SHP77 (cell line): Measurements from ENCODE around the gene SRD5A3.
"Not testable (repeated sequence)": the region's sequence is repeated elsewhere in the genome, so short reads cannot be mapped to it uniquely, and the experiment has no call there.

Experiments used
- DNase-seq, 2 experiments: peaks; one replicate each; lab custom pipeline; 2025; lab: John Stamatoyannopoulos, UW

SRD5A3 gene

DNA sequence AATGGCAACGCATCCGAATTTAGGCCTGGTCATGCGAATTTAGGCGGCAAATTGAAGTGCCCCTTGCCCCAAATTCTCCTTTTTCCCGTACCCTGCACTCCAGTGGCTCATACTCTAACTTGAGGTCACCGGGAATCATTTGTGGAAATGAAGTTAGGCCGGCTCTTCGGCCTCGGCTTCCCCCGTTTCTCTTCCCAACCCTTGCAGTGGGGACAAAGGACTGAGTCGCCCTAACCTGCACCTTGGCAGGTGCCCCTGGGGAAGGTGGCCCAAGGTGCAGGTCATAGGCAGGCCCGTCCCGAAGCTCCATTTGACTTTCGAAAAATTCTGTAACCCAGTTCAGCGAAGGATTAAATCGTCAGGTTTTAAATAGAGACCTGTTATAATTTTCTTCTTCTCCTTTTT, 811 bp downstream of the SRD5A3 start:
- peak in 1 of 2 experiments; percentile 25 for DNase-seq

DNA sequence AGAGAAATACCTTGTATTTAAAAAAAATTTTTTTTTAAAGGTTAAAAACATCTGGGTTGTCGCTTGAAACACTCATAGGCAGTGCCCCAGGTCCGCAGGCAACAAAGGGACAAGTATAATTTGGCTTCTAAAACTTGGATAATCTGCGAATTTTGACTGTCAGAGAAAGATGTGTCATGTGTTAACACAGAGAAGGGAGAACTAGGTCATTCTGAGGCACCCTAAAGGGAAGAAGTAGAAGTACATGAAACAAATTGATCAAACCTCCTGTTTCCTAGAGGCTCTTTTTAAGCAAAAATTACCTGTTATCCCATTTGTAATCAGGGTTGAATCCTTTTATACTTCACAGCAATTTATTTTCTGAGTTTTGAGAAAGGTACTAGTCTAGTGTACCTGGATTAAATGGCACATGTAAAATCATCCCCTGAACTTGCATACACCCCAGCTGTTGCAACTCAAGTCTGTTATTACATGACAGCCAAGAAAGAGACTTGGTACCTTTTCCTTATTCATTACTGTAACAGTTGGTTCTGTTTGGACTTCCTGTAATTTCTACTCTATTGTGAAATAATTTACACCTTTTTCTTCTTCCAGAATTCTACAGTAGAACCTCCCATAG, 1.7 kb downstream of the SRD5A3 start:
- no peak for DNase-seq

DNA sequence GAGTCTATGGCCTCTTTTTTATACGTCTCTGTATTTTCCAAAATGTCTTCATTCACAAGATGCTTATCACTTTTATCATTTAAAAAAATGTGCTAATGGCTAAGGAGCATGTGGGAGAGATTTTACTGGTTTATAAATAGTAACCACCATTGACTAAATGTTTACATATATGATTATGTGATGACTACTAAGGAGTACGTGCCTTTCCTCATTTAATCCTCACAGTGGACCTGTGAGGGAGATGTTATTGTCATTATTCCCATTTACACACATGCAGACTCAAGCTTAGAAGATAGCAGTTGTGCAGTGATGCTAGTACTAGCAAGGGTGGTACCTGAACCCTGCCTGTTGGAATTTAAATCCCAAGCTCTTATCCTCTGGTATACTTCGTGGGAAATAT, 2.4 kb downstream of the SRD5A3 start:
- DNase-seq = no peak

DNA sequence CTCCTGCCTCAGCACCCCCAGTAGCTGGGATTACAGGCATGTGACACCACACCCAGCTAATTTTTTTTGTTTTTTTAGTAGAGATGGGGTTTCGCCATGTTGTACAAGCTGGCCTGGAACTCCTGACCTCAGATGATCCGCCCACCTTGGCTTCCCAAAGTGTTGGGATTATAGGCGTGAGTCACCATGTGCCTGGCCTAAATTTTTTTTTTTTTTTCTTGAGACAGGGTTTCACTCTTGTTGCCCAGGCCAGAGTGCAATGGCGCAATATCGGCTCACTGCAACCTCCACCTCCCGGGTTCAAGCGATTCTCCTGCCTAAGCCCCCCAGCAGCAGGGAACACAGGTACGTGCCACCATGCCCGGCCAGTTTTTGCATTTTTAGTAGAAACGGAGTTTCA, 4.8 kb downstream of the SRD5A3 start:
- not testable (repeated sequence) for DNase-seq

DNA sequence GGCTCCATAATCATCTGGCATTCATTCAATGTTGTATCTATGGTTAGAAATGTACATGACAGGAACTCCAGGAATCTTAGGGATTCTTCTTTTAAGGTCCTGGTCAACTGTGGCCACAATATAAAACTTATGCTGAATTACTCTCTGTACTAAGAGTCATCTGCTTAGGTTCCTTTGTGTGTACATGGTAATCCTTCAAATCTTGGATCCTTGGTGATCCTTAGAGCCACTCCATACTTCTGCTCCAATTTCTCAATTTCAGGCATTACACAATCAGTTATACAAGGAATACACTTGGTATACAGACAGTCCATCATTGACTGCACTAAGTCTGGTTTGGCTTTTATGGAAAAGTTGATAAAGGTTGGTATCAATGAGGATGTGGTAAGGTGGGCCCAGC, 5.8 kb downstream of the SRD5A3 start:
- no peak for DNase-seq

DNA sequence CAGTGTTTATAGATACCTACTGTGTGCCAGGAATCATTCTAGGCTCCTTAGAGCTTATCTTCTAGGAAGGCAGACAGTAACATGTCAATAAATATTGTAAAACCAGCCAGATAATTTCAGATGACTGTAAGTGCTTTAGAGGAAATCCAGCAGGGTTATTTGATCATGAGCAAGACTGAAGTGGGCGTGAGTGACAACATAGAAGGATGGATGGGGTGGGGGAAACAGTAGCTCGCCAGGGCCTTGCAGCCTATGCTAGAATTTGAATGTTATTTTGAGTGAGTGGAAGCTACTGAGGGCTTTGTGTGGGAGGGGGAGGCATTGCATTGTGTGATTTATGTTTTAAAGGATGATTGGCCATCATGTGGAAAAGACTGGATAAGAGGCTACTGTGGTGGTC, 6.7 kb downstream of the SRD5A3 start:
- no peak for DNase-seq

DNA sequence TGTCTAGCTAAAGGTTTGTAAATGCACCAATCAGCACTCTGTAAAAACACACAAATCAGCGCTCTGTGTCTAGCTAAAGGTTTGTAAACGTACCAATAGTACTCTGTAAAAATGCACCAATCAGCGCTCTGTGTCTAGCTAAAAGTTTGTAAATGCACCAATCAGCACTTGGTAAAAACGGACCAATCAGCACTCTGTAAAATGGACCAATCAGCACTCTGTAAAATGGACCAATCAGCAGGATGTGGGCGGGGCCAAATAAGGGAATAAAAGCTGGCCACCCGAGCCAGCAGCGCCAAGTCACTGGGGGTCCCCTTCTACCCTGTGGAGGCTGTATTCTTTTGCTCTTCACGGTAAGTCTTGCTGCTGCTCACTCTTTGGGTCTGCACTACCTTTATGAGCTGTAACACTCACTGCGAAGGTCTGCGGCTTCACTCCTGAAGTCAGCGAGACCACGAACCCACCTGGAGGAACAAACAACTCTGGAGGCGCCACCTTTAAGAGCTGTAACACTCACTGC, 7.2 kb downstream of the SRD5A3 start:
- DNase-seq = not testable (repeated sequence)

DNA sequence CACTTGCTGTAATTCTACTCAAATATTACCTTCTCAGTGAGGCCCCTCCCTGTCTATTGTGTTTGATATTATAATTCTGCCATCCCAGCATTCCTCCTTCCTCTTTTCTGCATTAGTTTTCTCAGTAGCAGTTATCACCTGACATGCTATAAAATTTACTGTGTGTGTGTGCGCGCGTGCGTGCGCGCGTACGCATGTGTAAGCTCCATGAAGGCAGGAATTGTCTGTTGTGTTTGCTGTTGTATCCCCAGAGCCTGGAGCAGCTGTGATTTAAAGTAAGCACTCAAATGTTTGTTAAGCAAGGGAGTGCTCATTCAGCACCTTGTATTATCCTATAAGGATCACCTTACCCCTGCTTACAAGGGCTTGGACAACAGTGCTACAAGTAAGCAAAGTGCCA, 8.6 kb downstream of the SRD5A3 start:
- no peak for DNase-seq

DNA sequence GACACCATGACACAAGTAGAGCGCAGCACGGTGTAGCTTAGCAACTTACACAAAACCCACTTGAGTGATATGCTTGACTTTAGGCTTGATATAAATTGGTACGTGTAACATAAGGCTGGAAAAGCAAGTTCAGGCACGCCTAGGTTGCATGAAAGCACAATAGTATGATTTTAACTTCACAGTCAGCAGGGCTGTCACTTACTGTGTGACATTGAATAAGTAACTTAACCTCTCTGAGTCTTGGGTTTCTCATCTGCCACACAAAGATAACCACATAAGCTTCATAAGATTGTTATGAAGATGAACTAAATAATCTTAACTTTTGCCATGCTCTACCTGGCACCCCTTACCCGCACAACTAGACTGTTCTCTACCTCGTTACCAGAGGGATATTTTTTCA, 9.5 kb downstream of the SRD5A3 start:
- no peak for DNase-seq

DNA sequence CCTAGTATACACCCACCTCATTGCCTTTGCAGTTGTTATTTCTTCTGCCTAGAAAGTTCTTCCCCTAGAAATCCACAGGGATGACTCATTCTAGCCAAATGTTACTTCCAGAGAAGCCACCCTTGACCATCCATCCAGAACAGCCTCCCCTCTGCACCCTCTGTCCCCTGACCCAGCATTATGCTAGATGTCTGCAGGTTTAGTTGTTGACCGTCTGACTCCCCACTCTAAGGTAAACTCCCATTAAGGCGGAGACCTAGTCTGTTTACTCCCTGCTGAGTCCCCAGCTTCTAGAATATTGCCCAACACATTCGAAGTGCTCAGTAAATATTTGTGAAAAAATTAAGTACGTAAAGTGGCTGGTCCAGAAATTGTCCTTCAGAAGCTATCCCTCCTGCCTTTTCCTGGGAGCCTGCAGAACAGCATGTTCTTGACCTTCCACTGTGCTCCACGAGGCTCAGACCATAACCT, 11.0 kb downstream of the SRD5A3 start:
- no peak for DNase-seq

DNA sequence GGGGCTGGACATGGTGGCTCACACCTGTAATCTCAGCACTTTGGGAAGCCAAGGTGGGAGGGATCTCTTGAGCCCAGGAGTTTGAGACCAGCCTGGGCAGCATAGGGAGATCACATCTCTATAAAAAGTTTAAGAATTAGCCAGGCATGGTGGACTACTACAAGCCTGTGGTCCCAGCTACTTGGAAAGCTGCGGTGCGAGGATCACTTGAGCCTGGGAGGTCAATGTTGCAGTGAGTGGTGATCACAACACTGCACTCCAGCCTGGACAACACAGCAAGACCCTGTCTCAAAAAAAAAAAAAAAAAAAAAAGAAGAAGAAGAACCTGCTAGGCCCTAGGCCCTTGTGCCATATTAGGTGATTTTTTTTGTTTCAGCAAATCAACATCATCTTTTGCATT, 12.2 kb downstream of the SRD5A3 start:
- no peak for DNase-seq

DNA sequence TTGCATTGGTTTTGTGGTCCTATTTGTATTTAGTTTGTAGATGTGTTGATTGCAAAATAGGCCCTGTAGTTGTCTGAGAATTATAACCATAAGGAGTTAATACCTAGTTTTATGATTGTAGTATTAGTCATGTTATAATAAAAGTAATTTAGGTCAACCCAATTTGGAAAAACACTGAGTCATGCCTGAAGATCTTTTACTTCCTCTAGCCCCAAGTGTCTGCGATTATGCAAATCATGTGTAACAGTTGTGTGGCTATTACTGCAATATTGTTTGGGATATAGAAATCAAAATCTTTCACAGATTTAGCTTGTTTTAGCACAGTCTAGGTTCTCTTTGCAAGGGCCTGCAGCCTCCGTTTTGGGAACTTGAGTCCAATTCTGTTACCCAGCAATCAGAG, 12.6 kb downstream of the SRD5A3 start:
- no peak for DNase-seq

DNA sequence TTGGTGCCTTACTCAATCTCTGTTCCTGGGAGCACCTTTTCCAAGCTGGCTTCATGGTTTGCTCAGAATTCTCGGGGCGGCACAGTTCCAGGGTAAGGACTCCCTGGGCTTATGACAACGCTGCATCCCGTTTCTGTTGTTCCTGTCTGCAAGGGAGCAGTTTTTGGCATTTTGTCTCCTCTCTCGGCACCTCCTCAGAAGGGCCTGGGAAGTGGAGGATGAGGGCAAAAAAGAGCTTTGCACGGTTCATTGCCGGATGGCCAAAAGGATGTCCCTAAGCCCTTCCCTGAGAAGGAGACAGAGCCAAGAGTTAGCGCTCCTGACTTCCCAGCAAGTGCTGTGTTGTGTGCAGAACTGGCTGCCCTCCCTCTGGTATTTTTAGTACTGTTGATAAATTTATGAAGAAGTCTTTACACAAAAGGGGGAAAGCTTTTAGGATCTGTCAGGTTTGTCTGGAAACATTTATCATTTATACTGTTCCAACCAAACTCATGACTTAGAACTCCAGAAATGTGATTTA, 13.4 kb downstream of the SRD5A3 start:
- DNase-seq = no peak

DNA sequence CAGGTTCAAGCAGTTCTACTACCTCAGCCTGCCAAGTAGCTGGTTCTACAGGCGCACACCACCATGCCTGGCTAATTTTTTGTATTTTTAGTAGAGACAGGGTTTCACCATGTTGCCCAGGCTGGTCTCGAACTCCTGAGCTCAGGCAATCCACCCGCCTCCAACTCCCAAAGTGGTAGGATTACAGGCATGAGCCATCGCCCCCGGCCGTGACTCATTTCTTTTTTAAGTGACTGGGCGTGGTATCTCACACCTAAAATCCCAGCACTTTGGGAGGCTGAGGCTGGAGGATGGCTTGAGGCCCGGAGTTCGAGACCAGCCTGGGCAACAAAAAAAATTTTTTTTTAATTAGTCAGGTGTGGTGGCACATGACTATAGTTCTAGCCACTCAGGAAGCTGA, 16.9 kb downstream of the SRD5A3 start:
- not testable (repeated sequence) for DNase-seq

DNA sequence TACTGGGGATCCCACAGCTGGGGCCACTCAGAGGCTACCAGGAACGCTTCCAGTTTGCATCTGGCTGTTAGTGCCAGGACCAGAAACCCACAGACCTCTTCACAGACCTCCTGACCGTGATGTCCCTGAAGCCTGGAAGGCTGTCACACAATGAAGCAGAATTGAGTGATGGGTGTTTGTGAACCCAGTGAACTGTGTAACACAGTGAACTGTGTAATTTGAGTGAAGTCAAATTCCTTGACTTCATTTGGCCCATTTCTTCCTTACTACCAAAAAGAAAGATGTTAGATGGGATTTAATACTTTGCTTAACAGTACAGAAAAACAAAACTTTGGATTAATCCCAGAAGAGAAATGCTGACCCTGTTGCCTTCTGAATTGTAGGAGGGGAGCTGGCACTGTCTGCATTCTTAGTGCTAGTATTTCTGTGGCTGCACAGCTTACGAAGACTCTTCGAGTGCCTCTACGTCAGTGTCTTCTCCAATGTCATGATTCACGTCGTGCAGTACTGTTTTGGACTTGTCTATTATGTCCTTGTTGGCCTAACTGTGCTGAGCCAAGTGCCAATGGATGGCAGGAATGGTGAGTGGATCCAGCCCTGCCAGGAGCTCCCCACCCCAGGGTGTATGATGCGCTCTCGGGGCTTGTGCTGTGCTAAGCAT, 17.8 kb downstream of the SRD5A3 start:
- no peak for DNase-seq

DNA sequence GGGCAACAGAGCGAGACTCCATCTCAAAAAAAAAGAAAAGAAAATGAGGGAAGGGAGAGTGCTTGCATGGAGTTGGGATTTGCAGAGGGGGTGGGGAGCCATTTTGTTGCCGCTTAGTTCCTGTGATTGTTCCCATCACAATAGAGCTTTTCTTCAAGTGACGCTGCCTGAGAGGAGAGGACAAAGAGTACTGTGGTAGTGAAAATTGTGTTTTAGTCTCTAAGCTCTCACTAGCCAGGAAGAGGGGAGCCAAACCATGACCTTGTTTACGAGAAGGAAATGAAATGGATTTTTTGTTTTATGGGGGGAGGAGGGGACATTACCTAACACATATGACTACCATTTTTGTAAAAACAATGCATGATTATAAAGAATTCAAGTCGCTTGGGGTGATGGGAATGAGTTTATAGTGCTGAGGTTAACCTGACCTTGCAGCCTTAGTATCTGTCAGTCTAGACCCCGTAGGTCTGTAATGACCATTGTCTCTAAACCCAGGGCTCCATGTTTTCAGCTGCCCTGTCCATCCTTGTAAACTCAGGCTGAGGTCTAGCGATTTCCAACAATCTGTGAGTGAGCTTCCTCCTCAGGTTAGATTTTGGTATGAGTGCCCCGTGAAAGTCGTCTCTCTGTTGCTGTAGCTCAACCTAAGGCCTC, 18.8 kb downstream of the SRD5A3 start:
- no peak for DNase-seq

DNA sequence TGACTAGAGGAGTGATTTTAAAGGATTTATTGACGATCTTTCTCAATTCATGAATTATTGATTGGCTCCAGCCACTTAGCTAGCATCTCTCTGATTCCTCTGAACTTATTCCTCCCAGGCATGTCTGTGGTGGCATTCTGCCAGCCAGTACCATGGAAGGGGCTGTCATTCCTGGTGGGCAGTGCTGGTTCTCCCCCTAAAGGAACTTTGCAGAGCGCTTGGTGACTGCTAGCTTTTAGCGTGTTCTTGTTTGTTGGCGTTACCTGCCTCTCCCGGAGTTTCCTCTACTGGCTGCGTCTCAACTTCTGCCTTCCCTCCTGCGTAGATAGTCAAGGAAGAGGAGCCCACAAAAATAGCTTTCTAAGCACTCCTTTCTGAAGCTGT, 19.3 kb downstream of the SRD5A3 start:
- DNase-seq = no peak

DNA sequence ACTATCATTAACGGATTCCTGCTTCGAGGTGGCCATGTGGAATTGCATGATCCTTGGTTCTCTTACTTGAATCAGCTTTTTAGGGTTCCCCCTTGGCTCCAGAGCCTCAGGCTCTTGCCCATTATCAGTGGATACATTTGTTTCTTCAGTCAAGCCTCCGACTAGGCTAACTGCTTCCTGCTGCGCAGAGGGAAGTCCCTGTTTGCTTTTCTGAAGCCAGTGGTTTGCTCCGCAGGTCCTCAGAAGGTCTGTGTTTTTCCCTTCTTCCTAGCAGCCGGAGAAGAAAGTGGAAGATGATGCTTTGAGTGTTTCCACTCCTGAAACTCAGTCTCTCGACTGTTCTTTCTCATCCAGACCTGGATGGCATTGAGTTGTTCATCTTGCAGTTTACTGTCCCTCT, 20.6 kb downstream of the SRD5A3 start:
- no peak for DNase-seq

DNA sequence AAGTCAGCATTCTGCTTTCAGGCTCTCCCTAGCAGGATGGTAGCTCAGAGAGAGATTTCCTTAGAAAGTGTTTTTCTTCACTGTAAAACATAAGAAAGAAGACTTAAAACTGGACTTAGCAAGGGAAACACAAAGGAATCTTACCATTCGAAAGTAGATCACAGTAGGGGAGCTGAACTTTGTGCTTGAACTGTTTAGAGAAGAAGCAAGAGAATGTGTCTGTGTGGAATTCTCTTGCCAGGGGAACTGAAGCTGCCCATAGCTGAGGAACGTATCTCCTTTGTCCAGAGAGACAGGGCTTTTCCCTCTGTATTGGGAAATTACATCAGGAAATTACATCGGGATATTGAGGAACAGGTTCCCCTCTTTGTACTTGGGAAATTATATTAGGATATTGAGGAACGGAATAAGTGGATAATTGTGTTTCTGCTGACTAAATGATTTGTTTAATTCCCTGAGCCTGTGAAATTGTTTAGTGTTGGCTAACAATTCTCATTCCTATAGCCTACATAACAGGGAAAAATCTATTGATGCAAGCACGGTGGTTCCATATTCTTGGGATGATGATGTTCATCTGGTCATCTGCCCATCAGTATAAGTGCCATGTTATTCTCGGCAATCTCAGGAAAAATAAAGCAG, 21.2 kb downstream of the SRD5A3 start:
- no peak for DNase-seq

DNA sequence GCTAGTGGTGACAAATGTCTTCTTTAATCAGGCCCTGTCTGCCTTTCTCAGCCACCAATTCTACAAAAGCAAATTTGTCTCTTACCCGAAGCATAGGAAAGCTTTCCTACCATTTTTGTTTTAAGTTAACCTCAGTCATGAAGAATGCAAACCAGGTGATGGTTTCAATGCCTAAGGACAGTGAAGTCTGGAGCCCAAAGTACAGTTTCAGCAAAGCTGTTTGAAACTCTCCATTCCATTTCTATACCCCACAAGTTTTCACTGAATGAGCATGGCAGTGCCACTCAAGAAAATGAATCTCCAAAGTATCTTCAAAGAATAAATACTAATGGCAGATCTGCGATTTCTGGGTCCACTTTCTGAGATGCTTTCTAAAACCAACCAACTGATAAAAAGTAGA, 23.9 kb downstream of the SRD5A3 start:
- no peak for DNase-seq

DNA sequence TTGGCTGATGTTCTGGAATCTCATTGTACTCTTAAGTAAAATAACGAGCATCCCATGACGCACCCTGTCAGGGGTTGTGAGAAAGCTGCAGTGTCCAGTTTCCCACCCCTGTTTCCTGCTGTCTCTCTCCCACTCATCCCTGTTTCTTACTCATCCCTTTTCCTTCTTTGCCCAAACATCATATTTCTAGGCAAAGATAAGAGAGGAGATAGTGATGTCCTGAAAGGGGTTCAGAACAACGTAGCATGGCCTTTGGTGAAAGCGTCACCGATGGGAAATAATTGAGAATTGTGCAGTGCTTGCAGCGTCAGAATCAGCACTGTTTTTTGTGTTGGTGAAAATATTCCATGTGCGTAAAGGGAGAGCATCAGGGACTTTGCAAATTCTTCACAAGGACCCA, 26.2 kb downstream of the SRD5A3 start:
- no peak for DNase-seq

DNA sequence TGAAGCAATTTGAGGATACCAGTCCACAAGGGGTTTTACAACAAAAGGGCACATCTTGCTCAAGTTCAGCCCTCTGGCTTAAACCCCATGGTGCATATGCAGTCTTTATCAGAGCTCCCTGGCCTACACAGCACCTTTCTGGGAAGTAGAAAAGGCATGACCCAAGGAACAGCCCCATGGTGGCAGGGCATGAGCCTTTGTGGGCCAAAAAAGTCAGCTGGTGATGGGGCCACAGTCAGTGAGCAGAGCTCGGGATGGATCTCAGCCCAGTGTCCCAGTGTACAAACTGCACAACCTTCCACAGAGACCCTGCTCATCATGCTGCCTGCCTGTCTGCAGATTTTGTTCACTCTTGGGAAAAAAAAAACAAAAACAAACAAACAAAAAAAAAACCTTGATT, 27.4 kb downstream of the SRD5A3 start:
- no peak for DNase-seq

DNA sequence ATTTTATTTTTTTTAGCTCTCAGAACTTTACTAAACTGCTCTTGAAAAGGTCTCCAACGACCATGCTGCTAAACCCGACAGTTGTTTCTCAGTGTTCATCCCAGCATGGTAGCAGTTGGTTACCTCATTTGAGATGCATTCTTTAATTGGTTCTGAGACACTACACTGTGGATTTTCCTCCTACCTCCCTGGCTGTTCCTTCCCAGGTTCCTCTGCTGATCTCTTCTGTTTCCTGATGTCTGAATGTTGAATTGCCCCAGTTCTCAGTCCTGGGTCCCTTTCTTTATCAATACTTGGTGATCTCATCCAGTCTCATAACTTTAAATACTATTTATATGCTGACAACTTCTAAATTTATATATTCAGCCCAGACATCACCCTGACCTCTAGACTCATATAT, 30.7 kb downstream of the SRD5A3 start:
- DNase-seq = no peak
